A673 (cell line): Measurements from ENCODE around the gene CRISPLD2. TPM values are rescaled to one million over a fixed set of nuclear protein-coding genes. Genes with fewer than 3 reads are reported as not detected.

ENCODE experiments used
- BruUV-seq: library from RNA; stranded (reverse); fragments of 400-500 nt; replicated peaks from 2 replicates; lab custom pipeline; 2021; lab: Mats Ljungman, UMichigan
- CTCF ChIA-PET: fragments of 300-600 bp; sonication (Branson Sonifier 250); formaldehyde crosslinking; loops from one replicate; lab custom pipeline; 2022; ENCODE audit warnings: antibody characterized with exemption; lab: Charles Lee
- POLR2A ChIA-PET: fragments of 300-600 bp; sonication (Branson Sonifier 250); formaldehyde crosslinking; loops from one replicate; lab custom pipeline; 2022; ENCODE audit warnings: antibody characterized with exemption; ENCODE audit not compliant: low non-redundant PET; lab: Charles Lee
- DNase-seq: peaks from one replicate; pipeline ENCODE4 v3.0.0-alpha.2; 2015; ENCODE audit warnings: low spot score
- H3K27ac ChIP-seq: fragments of 200-600 bp; sonication (generic); 2 replicates; pipeline ENCODE4 v1.5.1; 2016; ENCODE audit warnings: mixed run types, low read depth, mild to moderate bottlenecking, mixed read lengths, antibody characterized with exemption, low read length; ENCODE audit not compliant: poor library complexity, severe bottlenecking
- H3K27me3 ChIP-seq: fragments of 200-600 bp; sonication (generic); replicated peaks from 2 replicates; pipeline ENCODE4 v1.6.1; 2017; ENCODE audit warnings: mixed run types, low read depth, mild to moderate bottlenecking, mixed read lengths, antibody characterized with exemption, low read length; ENCODE audit not compliant: insufficient read depth, poor library complexity
- H3K36me3 ChIP-seq: fragments of 200-600 bp; sonication (generic); 2 replicates; pipeline ENCODE4 v1.6.1; 2016; ENCODE audit warnings: mixed run types, mild to moderate bottlenecking, mixed read lengths, antibody characterized with exemption, low read length; ENCODE audit not compliant: insufficient read depth, poor library complexity, severe bottlenecking
- H3K4me1 ChIP-seq: fragments of 200-600 bp; sonication (generic); 2 replicates; pipeline ENCODE4 v1.6.1; 2017; ENCODE audit warnings: mixed run types, mild to moderate bottlenecking, mixed read lengths, antibody characterized with exemption, low read length; ENCODE audit not compliant: insufficient read depth, poor library complexity, severe bottlenecking
- H3K4me3 ChIP-seq: fragments of 200-600 bp; sonication (generic); 2 replicates; pipeline ENCODE4 v1.5.1; 2016; ENCODE audit warnings: low read depth, mixed run types, mild to moderate bottlenecking, mixed read lengths, low read length; ENCODE audit not compliant: poor library complexity, severe bottlenecking
- H3K9me3 ChIP-seq: fragments of 200-600 bp; sonication (generic); 2 replicates; pipeline ENCODE4 v1.6.1; 2016; ENCODE audit warnings: mixed run types, low read depth, mild to moderate bottlenecking, mixed read lengths, antibody characterized with exemption, low read length; ENCODE audit not compliant: poor library complexity, severe bottlenecking
- CTCF ChIP-seq: fragments of 300-800, 200-600 bp; sonication (generic); conservative IDR thresholded peaks from 2 replicates; pipeline ENCODE4 v1.5.1; 2017; ENCODE audit warnings: low read depth, mild to moderate bottlenecking, antibody characterized with exemption, low read length, moderate library complexity, mixed read lengths
- EZH2 ChIP-seq: fragments of 200-600 bp; sonication (generic); IDR thresholded peaks from 2 replicates; pipeline ENCODE4 v1.6.1; 2017; ENCODE audit warnings: borderline replicate concordance, low read depth, mild to moderate bottlenecking, mixed read lengths, antibody characterized with exemption, low read length; ENCODE audit not compliant: poor library complexity, severe bottlenecking
- intact Hi-C: fragments of 100-400 bp; cut with micrococcal nuclease; formaldehyde crosslinking; loops from one replicate; pipeline ENCODE4 v1.10.0; 2022; ENCODE audit not compliant: unreplicated experiment
- total RNA-seq: library from RNA; stranded (reverse); gene quantifications from 2 replicates; pipeline ENCODE4 v1.2.3, GENCODE V29; 2021

Gene CRISPLD2
- total RNA-seq, 1 experiment from 2014 or later: 0.32 TPM

- Histone ChIP-seq H3K36me3 (no peaks in the 10 kb centered on the region), H3K4me3 (no peak overlapping the region), H3K4me1 (no peaks in the 10 kb centered on the region), H3K27ac (no peak overlapping the region), H3K27me3 (no peaks in the 10 kb centered on the region), H3K9me3 (no peaks in the 10 kb centered on the region)
- no peak for DNase-seq
- TF ChIP-seq CTCF (no peak), EZH2 (no peak)
- intact Hi-C loops: no loop called here
- BruUV-seq: no TSS peak
- ChIA-PET POLR2A (no interaction called here), CTCF (no interaction called here)
Measured at GRCh38 chr16:84943620-84944019, 123.8 kb downstream of the CRISPLD2 start.

- no peaks in the 10 kb centered on the region for H3K9me3 ChIP-seq
- no peak for TF ChIP-seq CTCF
- ChIA-PET POLR2A (no interaction called here), CTCF (interaction anchor here (0.5 to 0.7 kb wide), 2 partner anchors 57 to 365 kb away, joined by 3 to 6 read pairs; no protein-coding TSS in a partner anchor)
- no peak overlapping the region for H3K4me3 ChIP-seq
- H3K36me3 ChIP-seq: no peaks in the 10 kb centered on the region
- BruUV-seq: no TSS peak
- intact Hi-C loops: no loop called here
- peak; percentile 37 for DNase-seq
- H3K4me1 ChIP-seq: no peaks in the 10 kb centered on the region
- H3K27ac ChIP-seq: no peak overlapping the region
- no peaks in the 10 kb centered on the region for H3K27me3 ChIP-seq
Measured at GRCh38 chr16:84947022-84947421, 127.2 kb downstream of the CRISPLD2 start.

- Histone ChIP-seq H3K4me3 (no peak overlapping the region), H3K4me1 (no peaks in the 10 kb centered on the region), H3K27ac (no peak overlapping the region), H3K36me3 (no peaks in the 10 kb centered on the region), H3K27me3 (no peaks in the 10 kb centered on the region), H3K9me3 (no peaks in the 10 kb centered on the region)
- ChIA-PET POLR2A (no interaction called here), CTCF (no interaction called here)
- DNase-seq: no peak
- TF ChIP-seq EZH2 (no peak), CTCF (no peak)
- intact Hi-C loops: no loop called here
- no TSS peak for BruUV-seq
Measured at GRCh38 chr16:84947996-84948850, 128.4 kb downstream of the CRISPLD2 start.
